ENCODE measurements around the gene OR5K4.

DNA sequence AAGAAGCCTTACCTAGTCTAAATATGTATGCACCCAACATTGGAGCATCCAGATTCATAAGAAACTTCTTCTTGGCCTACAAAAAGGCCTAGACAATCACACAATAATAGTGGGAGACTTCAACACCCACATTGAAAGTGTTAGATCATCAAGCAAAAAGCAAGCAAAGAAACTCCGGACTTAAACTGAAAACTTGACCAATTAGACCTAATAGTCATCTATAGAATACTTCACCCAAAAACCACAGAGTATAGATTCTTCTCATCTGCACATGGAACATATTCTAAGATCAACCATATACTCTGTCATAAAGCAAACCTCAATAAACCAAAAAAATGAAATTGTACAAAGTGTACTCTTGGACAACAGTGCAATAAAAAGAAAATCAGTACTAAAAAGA, 22.3 kb upstream of the OR5K4 start:
- TF ChIP-seq CTCF (IDR thresholded peaks at IDR 0.05; ENCODE audit: low read length), result no peak
- no peak for TF ChIP-seq EZH2 (optimal IDR thresholded peaks at IDR 0.05; ENCODE audit: low read depth, low read length)
